Fibroblast of skin of abdomen (primary cell): Measurements from ENCODE around the gene NFATC2IP. TPM values are rescaled to one million over a fixed set of nuclear protein-coding genes. Genes with fewer than 3 reads are reported as not detected.

ENCODE experiments used
- DNase-seq: peaks from one replicate; pipeline ENCODE4 v3.0.0-alpha.2; 2013
- polyA plus RNA-seq, 2 experiments: library from polyadenylated mRNA; unstranded; fragments of 120-200 nt; gene quantifications; one replicate each; pipeline ENCODE4 v1.2.1, GENCODE V29; 2013; ENCODE audit not compliant: insufficient read length in 2 of 2

Gene NFATC2IP
- 17.0 TPM for polyA plus RNA-seq (2013, experiment 1 of 2; ENCODE audit: insufficient read length)
- 18.7 TPM for polyA plus RNA-seq (2013, experiment 2 of 2; ENCODE audit: insufficient read length)

DNA sequence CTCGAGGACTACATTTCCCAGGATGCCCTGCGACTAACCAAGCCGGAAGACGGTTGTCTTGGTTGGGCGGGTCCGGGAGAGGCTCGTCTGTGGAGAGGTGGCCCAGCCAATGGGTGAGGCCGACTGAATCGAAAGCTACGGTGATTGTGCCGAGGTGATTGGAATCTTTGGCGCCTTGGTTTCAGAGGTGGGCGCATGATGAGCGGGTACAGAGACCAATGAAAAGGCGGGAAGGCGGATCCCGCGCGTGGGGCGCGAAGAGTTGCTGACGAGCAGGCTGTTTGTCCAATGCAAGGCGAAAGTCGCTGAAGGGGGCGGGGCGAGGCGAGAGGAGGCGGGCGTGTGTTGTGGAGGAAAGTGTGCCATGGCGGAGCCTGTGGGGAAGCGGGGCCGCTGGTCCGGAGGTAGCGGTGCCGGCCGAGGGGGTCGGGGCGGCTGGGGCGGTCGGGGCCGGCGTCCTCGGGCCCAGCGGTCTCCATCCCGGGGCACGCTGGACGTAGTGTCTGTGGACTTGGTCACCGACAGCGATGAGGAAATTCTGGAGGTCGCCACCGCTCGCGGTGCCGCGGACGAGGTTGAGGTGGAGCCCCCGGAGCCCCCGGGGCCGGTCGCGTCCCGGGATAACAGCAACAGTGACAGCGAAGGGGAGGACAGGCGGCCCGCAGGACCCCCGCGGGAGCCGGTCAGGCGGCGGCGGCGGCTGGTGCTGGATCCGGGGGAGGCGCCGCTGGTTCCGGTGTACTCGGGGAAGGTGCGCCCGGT is at the start of gene NFATC2IP:
NFATC2IP (plus strand) TSS at position 290 of the 762 bp plus-strand sequence; CDS start at position 365, 75 bp downstream.
- DNase-seq: peak; percentile 100

GRCh38 chr16:28901862-28902261 is 48.9 kb upstream of the NFATC2IP start:
- no peak for DNase-seq

DNA sequence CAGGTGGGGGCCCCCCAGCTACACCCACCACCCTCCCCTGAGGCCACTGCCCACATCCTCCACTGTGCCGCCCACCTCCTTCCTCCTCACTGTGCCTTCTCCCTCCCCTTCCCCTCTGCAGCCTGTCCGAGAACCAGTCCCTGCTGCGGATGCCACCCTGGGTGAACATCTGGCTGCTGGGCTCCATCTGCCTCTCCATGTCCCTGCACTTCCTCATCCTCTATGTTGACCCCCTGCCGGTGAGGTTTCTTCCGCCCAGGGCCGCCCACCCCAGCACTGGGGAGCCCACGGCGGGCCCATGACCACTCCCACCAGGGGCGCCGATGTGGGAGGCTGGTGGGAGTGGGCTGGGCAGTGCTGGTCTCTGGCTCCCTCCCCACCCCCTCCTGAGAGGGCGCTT is 47.8 kb upstream of the NFATC2IP start:
- no peak for DNase-seq

- no peak for DNase-seq
These were observed 47.2 kb upstream of the NFATC2IP start for GRCh38 chr16:28903344-28904042.

DNA sequence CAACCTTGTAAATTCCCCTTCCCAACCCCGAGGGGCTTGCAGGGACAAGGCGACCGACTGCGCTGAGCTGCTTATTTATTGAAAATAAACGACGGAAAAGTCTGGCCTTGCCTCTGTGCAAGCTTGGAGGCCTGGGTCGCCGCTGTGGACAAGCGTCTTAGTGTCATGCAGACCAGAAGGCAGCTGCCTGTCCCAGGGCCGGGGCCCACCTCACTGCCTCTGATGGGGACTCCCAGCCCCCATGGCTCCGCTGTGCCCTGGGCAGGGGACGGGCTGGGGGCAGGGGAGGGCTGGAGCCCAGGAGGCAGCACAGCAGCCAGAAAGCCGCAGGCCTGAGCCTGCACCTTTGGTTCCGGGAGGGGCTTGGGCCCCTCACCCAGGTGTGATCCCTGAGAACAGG is 46.4 kb upstream of the NFATC2IP start:
- DNase-seq: no peak

- no peak for DNase-seq
These were observed 45.9 kb upstream of the NFATC2IP start for GRCh38 chr16:28904828-28905227.

- no peak for DNase-seq
These were observed 45.4 kb upstream of the NFATC2IP start for GRCh38 chr16:28905229-28905754.

DNA sequence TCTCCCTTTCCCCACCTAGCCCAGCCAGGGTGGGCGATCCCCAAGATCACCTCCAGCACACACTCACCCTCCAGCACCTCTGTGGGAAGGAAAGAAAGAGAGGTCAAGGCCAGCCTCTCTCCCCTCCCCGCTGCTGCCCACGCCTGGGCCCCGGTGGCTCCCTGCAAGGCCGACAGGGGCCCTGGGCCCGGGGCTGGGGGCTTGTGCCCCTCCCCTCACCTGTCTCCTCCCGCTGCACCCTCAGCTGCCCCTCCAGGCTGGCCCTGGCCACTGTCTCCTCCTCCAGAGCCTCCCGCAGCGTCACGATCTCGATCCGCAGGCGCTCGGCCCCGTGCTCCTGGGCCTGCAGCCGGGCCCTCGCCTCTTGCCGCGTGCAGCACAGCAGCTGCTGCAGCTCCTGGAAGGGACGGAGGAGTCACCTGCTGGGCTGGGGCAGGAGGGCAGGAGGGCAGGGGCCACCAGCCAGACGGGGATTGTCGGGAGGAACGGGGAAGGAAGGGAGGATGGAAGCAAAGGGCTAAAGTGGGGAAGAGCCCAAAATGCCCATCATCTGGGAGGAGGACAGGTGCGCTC is 44.9 kb upstream of the NFATC2IP start:
- no peak for DNase-seq

GRCh38 chr16:28910086-28911031 is 40.4 kb upstream of the NFATC2IP start:
- no peak for DNase-seq

GRCh38 chr16:28912558-28912957 is 38.2 kb upstream of the NFATC2IP start:
- no peak for DNase-seq

GRCh38 chr16:28913946-28914724 is 36.6 kb upstream of the NFATC2IP start:
- DNase-seq: no peak

DNA sequence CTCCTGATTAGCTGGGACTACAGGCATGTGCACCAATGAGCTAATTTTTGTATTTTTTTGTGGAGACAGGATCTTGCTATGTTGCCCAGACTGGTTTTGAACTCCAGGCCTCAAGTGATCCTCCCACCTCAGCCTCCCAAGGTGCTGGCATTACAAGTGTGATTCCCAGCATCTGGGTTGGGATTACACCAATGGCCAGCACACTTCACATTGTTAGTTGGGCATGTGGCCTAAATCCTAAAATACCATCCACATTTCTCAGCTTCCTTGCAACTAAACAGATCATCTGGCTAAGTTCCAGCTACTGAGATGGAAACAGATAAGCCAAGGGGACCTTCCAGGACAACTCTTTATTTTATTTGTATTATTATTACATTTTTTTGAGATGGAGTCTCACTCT is 35.6 kb upstream of the NFATC2IP start:
- peak; percentile 60 for DNase-seq

DNA sequence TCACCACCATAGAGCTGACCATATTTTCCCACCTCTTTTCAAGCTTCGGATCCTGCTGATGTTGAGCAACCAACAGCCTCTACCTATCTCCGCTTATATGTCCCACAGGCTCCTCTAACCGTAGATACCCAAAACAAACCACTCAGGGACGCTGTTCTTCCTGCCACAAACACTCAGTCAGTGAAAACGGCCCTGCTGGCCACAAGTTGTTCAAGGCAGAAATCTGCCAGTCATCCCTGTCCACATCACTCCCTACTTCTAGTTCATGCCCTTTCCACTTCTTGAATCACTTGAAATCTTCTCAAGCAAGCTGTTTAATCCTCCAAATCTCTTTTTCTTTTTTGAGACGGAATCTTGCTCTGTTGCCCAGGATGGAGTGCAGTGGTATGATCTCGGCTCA is 33.6 kb upstream of the NFATC2IP start:
- DNase-seq: no peak

GRCh38 chr16:28918698-28919097 is 32.0 kb upstream of the NFATC2IP start:
- no peak for DNase-seq

GRCh38 chr16:28923231-28923587 is 27.5 kb upstream of the NFATC2IP start:
- DNase-seq: no peak

DNA sequence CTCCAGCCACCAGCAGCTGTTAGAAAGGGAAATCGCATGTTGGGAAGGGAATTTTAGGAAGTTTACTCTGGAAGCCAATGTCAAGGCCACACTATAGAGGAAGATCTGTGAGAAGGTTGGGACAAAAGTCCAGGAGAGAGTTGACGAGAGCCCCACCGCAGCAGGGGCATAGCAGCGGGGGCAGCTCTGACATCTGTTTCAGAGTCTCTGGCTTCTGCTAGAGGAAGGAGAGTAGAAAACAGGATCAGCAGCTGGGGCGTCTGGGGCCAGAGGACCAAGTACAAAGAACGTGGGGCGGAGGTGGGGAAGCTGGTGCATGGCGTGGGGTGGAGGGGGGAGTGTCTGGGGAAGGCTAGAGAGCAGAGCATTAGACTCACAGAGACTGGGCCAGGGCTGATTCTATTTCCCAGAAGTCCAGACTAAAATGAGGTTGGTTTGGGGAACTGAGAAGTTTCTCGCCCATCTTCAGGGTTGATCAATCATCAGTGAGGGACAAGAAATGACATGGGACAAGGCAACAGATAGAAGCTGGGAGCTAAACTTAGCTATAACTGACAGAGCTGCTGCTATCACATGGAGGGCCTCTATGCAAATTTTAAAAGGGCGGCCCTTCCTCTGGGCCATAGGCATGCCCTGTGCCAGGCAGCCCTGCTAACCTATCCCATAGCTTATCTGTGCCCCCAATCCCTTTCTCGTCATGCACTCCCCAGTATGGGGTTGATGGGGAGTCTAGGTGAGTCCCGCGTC is 26.9 kb upstream of the NFATC2IP start:
- no peak for DNase-seq

DNA sequence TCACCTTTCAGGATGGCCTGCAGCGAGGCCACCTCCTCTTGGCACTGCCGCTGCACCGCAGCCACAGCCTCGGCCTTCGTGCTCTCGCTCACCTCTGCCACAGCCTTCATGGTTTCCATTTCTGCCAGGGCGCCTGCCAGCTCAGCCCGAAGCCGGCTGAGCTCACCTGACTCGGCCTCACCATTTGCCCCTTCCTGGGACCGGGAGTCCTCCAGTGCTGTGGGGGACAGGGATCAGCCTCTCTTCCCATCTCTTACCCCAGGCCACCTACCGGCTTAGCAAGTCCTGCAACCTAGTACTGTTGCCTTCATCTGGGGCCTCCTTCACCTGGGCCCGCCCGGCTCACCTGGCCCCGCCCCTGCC is 26.4 kb upstream of the NFATC2IP start:
- DNase-seq: no peak

DNA sequence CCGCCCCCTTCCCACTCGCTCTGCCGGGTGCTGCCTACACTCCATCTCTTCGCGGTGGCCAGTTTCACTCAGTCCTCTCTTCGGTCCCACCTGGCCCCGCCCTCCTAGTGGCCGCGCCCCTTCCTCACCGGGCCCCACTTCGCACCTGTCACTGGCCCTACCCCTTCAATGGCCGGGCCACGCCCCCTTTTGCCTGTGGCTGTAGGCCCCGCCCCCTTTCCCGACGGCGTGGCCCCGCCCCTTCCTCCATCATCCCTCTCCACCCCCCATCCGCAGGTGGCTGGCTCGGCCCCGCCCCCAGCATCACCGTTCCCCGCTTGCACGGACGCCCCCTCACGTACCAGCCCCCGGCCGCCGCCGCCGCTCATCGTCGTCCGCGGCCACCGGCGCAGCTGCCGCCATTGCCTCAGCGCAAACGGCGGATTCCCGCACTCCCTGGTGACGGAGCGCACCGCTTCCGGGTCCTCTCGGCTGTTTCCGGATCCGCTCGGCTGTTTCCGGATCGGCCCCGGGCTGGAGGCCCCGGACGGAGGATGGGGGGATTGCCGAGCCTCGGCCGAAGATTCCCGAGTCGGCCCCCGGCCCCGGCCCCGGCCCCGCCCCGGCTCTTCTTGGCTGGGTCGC is 25.9 kb upstream of the NFATC2IP start, which contains the start of gene RABEP2:
RABEP2 (minus strand) TSS at position 477 of the 624 bp plus-strand sequence; CDS start at position 402, 75 bp downstream.
- peak; percentile 87 for DNase-seq

DNA sequence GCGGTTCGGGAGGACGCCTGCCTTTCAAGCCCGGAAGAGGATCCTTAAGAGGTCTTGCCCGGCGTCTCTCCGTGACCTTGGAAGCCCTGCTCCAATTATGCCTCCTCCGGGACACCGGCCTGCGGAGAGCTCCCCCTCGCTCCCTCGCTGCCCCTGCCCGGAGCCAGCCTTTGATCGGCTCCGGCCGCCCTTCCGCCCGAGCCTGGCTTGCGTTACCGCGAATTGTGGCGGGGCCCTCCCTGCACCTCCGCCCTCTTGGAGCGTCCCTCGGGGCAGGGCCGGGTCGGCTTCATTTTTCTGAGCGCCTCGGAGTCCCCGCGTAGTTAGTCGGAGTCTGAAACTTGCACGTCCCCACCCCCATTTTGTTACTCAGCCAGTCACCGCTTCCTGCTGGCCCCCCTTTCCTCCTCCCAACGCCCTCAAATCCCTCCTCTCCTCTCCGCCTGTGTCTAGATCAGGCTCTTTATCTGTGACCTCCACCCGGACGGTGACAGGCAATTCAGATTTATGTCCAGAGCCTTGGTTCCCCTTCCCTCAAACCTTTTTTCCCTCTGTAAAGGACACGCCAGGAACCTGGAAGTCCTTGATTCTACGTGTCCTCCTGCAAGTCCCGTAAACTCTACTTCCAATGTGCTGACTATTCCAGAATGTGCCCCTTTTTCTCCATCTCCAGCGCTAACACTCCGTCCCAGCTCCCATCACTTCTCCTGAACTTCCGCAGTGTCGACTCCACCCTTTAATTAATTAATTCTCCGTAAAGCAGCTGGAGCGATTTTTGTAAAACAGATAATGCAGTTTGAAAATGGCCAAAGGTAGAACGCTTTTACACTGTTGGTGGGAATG is 25.1 kb upstream of the NFATC2IP start:
- DNase-seq: peak; percentile 82
